Left kidney (tissue), 2 donors: ENCODE data around the gene ZNF791. TPM values are rescaled to one million over a fixed set of nuclear protein-coding genes. Genes with fewer than 3 reads are reported as not detected.
"Not testable (repeated sequence)": the region's sequence is repeated elsewhere in the genome, so short reads cannot be mapped to it uniquely, and the experiment has no call there.

Experiments
- DNase-seq: peaks from one replicate; pipeline ENCODE4 v3.0.0-alpha.2; 2013
- polyA plus RNA-seq: library from polyadenylated mRNA; unstranded; fragments of 120-200 nt; gene quantifications from one replicate; pipeline ENCODE4 v1.2.1, GENCODE V29; 2013; ENCODE audit not compliant: insufficient read length

Gene ZNF791
- polyA plus RNA-seq, 1 donor, result 28.1 TPM

DNA sequence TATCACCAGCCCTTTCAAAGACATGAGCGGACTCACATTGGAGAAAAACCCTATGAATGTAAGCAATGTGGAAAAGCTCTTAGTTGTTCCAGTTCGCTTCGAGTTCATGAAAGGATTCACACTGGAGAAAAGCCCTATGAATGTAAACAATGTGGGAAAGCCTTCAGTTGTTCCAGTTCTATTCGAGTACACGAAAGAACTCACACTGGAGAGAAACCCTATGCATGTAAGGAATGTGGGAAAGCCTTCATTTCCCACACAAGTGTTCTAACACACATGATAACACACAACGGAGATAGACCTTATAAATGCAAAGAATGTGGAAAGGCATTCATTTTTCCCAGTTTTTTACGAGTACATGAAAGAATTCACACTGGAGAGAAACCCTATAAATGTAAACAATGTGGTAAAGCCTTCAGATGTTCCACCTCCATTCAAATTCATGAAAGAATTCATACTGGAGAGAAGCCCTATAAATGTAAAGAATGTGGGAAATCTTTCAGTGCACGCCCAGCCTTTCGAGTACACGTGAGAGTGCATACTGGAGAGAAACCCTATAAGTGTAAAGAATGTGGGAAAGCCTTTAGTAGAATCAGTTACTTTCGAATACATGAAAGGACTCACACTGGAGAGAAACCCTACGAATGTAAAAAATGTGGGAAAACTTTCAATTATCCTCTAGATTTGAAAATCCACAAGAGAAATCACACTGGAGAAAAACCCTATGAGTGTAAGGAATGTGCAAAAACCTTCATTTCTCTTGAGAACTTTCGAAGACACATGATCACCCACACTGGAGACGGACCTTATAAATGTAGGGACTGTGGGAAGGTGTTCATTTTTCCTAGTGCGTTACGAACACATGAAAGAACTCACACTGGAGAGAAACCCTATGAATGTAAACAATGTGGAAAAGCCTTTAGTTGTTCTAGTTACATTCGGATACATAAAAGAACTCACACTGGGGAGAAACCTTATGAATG, 17.6 kb downstream of the ZNF791 start:
- DNase-seq, result no peak

DNA sequence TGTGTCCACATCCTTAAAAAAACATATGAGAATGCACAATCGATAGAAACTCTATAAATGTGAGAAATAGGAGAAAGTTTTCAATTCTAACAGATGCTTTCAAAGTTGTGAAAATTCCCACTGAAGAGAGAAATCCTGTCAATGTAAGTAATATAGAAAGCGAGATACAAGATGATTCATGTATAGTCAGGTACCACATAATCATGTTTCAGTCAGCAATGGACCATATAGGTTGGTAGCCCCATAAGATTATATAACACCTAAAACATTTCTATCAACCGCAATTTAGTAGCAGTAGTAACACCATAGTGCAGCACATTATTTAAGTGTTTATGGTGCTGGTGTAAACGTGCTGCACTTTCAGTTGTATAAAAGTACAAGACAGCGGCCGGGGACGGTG, 18.5 kb downstream of the ZNF791 start:
- DNase-seq, result no peak

DNA sequence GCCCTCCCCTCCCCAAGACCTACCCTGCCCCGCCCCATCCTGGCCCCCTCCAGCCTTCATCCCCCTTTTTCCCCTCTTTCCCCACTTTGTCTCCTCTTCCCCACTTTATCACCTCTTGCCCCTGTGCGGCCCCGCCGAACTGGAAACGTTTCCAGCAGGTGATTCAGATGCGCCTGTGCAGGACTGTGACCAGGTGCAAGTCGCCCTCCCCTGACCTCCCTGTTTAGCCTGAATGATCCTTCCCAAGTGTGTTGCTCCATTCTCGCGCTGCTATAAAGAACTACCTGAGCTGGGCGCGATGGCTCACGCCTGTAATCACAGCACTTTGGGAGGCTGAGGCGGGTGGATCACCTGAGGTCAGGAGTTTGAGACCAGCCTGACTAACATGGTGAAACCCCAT, 25.9 kb downstream of the ZNF791 start:
- no peak for DNase-seq

DNA sequence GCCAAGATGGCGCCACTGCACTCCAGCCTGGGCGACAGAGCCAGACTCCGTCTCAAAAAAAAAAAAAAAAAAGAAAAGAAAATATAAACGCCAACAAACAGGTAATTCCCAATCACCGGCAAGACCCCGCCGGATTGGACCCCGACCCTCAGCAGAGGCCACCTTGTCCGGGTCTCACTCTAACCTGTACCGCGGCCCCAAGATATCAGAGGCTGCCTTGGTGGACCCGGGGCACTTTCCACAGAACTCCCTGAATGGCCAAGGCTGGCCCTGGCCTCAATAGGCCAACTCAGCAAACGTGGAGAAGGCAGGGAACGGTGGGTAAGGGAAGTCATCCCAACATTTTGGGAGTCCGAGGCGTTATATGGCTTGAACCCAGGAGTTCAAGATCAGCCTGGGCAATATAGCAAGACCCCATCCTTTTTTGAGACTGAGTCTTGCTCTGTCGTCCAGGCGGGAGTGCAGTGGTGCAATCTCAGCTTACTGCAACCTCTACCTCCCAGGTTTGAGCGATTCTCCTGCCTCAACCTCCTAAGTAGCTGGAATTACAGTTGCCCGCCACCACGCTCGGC, 28.0 kb downstream of the ZNF791 start:
- no peak for DNase-seq

DNA sequence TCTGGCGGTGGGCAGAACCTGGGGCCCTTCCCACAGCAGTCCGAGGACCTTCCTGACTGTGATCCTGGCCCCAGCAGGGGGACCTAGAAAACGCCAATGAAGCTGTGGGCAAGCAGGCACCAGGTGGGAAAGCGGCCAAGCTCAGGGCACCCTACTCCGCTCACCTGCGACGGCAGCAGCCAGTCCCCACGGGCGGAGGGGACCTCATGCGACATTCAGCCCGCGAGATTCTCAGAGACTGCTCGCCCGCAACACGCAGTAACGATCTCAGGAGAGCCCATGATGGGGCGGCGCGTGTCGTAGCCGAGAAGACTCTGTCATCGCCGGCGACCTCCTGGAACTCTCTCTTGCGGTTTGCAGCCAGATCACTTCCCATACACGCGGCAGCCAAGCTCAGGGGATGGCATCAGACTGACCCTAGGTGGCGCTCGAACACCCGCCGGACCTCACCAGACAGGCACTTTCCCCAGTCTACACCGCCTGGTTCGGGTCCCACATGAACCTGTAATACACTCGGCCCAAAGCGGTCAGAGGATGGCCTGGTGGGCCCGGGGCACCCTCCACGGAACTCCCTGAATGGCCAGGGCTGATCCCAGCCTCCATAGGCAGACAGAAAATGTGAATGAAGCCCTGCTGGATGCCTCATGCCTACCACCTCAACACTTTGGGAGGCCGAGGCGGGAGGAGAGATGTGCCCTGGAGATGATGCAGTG, 29.3 kb downstream of the ZNF791 start:
- DNase-seq, result peak; percentile 68

DNA sequence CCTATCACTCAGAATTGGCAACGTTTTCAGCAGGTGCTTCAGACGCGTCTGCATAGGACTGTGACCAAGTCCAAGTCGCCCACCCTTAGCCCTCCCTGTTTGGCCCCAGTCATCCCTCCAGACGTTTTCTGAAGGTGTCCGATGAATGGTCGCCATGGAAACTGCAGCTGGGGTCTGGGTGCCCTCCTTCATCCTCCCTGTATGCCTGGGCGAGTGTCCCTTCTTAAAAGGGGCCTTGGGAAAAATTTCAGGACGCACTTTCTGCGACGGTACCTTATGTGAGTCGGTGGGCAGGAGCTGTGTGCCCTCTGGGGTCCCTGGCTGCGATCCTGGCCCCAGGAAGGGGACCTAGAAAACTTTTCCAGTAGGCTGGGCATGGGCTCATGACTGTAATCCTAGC, 30.7 kb downstream of the ZNF791 start:
- no peak for DNase-seq

DNA sequence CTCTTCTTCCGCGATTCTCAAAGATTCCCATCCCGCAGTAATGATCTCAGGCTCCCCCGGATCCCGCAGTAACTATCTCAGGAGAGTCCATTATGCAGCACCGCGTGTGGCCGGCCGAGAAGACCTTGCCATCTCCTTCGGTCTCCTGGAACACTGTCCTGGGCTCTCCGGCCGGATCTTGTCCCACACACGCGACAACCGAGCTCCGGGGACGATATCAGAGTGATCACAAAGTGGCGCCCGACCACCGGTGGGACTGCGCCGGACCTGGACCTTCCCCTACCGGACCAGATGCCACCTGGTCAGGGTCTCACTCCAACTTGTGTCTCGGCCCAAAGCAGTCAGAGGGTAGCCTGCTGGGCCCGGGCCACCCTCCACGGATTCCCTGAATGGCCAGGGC, 31.8 kb downstream of the ZNF791 start:
- no peak for DNase-seq

DNA sequence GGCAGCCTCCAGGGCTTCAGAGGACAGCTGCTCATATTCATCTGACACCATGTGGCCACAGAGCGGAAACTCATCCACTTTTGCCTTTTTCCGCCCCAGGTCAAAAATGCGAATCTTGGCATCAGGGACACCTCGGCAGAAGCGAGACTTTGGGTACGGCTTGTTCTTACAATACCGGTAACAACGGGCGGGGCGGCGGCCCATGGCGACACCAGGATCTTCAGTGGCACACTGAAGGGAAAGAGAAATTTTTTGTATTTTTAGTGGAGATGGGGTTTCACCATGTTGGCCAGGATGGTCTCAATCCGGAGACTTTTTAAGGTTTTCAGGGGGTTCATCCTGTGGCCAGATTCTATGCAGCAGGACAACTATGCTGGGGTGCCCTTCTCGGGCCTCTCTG, 33.0 kb downstream of the ZNF791 start:
- DNase-seq, result not testable (repeated sequence)

DNA sequence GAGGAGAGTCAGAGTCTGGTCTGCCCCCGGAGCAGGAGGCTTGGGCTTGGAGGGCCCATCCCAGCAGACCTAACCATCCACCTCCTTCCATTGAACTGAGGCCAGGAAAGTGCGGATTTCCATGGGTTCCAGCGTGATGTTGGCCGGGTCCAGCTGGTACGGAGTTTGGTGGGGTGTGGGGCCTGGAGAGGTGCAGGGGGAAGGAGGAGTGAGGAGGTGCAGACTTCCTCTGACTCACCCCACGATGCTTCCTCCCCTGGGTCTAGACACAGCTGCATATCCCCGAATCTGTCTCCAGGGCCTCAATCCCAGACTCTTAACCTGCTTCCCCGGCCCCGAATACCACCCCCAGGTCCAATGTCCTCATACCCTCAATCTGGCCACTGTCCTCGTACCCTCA, 35.8 kb downstream of the ZNF791 start:
- no peak for DNase-seq

DNA sequence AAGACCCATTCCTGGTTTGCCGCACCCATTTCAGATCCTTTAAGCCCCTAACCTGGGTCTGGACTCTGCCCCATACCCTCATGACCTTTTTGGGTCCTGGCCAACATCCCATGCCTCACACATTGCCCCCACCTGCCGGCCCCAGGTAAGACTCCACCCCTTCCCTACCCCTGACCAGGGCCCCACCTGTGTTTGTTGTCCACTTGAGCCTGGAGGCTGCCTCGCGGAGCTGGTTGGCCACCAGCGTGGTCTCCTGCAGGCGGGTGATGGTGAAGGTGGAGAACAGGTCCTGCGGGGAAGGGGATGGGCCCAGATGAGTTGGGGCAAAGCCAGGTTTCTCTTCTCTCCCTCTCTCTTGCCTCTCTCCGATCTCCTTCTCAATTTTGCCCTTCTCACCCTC, 36.3 kb downstream of the ZNF791 start:
- no peak for DNase-seq

DNA sequence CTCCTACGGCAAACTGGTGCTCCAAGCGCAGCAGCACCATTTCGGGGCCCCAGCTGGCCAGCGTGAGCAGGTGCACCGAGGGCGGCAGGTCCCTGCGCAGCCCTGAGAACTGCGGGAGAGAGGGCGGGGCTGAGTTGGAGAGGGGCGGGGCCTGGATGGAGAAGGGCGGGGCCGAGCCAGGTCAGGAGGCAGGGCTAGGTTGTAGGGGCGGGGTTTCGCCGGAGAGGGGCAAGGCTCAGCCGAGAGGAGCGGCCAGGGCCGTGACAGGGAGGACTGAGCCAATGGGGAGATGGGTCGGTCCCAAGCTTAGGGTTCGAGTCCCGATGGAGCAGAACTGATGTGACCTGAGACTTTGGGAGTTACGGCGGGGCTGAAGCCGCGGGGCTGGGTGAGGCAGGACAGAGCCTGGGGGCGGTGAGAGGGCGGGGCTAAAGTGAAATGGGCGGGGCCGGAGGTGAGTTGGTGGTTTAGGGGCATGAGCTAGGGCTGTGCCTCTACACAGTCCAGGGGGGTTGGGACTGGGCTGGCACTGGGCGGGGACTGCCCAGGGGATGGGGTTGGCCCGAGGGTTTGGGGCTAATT, 36.9 kb downstream of the ZNF791 start:
- peak; percentile 60 for DNase-seq

DNA sequence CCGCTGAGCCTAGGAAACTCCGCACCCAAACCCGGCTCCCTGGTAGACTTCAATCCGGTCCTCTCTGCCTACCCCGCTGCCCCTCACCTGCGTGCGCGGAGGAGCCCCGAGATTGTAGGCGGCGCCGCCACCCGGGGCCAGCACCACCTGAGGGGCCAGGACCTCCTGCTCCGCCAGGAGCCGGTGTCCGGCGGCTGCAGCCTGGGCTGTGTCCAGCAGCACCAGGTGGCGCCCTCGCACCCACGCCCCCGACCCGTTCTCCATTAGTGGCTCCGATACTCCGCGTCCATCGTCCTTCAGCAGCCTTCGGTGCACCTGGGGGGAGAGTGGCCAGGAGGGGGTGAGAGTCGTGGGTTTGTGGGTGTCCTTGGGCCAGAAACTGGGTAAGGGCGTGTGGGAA, 37.4 kb downstream of the ZNF791 start:
- no peak for DNase-seq

DNA sequence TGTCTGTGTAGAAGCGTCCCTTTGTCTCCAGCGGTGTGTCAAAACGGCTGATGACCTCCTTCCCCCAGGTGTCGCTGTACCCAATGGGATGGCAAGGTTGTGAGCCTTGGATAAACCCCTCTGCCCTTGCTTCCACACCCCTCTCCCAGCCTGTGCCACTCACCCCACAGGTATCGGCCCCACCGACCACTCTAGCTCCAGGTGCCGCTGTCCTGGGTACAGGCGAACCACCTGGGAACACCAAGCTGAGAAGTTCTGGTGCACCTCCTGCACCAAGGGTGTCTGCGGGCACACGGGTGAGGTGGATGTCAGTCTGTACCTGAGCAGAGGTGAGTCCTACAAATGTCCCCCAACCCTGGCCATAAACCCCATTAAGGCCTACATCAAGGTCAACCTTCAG, 39.2 kb downstream of the ZNF791 start:
- DNase-seq, result no peak

DNA sequence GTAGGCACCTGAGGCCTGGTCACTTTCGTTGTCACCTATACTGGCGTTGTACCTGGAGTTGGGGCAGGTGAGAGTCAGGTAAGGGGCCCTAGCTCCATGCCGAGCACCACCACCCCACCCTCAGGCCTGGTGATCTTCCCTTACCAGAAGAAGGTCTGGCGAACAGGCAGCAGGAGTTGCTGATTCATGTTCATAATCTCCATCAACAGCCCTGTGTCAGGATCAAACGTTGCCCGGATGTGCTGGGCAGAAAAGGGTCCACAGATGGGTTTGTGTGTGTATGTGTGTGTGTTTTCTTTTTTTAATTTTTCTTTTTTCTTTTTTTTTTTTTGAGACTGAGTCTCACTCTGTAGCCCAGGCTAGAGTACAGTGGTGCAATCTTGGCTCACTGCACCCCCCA, 41.5 kb downstream of the ZNF791 start:
- DNase-seq, result no peak

DNA sequence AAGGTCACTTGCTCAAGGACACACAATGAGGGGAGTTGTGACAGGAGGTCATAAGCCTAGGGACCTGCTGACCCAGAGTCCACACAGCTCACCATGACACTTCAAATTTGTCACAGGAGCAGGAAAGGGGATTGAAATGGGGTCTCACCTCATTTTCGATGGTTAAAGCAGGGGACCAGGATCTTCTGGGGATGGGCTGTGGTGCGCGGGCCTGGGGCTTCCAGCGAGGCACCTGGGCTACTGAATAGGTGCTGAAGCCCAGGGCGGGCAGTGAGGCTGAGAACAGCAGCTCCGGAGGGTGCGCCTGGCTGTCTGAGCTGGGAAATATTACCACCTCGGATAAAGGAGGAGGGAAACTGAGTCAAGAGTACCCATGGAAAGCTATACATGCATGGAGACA, 44.8 kb downstream of the ZNF791 start:
- no peak for DNase-seq

DNA sequence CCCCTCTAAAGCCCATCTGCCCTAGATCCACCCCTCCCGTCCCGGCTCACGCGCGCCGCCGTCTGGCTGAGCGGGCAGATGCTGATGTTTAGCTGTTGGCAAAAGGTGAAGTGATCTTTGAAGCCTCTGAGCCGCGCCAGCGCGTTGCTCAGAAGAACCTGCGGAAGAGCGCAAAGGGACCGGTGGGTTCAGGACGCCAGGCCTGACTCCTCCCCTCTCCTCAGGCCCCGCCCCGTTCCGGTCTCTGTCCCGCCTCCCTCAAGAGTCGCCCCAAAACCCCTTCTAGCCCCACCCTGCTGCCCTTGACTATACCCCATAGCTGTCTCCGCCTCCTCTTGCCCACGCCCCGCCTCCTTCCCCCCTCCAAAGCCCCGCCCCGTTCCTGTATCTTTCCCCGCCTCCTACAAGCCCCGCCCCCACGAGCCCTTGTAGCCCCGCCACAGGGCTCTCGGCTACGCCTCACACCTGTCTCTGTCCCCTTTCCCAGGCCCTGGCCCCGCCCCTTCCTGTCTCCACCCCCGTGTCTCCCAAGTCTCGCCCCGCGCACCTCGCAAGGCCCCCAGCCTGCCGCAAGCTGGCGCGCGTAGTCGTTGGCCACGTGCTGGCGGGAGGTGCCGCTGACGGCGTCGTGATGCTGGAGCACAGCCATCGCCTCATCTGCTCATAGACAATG, 46.3 kb downstream of the ZNF791 start:
- no peak for DNase-seq

DNA sequence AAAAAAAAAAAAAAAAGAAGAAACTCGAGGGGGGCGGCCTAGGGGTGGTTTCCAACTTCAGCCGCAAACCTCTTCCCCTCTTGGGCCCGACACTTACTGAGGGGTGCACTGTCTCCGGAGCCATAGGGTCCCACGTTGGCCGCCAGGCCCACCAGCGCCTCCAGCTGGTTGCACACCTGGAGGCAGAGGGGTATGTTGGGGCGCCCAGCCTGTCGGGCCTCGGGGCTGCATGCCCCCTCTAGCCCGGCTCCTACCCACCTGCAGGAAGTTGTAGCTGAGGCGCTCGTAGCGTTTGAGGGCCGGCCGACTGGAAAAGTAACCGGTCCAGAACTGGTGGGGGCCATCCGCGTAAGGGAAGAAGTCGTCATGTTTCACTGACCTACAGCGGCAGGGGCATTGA, 47.2 kb downstream of the ZNF791 start:
- no peak for DNase-seq

DNA sequence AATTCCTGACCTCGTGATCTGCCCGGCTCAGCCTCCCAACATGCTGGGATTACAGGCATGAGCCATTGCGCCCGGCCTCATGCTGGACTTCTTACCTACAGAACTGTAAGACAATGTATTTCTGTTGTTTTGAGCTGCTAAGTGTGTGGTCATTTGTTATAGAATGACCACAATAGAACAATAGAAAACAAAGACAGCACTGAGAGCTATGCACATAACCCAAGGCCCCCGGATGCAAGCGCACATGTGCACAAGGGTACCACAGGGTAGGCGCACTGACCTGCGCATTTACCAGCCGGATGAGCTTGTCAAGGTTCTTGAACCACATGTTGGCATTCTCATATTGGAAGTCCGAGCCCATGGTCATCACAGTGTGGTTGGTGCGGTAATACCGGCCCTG, 50.3 kb downstream of the ZNF791 start:
- no peak for DNase-seq

DNA sequence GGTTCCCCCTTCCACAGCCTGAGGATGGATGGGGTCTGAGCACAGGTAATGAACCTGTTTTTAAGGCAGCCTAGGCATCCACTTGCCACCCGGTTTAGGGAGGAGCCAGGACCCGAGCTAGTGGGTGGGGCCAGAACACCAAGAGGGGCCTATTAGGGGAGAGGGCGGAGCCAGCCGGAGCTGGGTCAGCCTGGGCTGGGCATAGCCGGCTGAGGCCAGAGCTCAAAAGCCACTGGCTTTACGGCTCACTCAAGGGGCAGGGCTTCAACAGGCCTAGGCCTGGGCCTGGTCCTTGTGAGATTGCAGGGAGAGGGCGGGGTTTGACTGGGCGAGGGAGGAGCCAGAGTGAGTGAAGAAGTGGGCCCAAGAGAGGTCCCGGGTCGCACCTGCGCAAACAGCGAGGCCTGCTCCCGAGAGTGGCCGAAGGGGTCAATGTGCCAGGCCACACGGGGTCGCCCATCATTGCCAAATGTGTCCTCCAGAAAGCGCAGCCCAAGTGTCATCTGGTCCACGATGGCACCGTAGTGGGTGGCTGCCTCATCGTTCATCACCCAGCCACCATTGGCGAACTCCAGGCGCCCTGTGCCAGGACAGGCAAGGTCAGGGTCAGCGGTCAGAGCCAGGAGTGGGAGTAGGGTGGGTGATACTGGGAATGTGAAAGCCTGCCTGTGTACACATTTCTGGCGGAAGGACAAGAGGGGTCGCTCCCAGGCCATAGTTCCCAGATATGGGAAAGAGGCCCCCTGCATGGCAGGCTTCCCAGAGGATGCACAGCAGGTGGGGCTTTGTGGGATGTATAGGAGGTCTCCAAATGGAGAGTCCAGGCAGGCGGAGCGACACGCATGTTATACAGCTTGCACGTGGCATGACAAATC, 53.9 kb downstream of the ZNF791 start:
- no peak for DNase-seq

DNA sequence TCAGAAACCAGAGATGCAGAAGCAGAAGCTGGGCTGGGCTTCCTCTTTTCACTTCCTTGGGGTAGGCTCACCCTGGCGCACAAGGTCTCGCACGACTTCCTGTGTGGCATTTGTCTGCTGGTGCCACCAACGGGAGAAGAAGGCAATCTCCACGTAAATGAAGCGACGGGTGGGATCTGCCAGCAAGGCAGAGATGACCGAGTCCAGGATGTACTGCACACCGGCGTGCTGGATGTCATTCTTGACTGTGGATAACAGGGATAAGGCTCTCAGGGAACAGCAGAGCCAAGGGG, 54.5 kb downstream of the ZNF791 start:
- DNase-seq, result no peak

DNA sequence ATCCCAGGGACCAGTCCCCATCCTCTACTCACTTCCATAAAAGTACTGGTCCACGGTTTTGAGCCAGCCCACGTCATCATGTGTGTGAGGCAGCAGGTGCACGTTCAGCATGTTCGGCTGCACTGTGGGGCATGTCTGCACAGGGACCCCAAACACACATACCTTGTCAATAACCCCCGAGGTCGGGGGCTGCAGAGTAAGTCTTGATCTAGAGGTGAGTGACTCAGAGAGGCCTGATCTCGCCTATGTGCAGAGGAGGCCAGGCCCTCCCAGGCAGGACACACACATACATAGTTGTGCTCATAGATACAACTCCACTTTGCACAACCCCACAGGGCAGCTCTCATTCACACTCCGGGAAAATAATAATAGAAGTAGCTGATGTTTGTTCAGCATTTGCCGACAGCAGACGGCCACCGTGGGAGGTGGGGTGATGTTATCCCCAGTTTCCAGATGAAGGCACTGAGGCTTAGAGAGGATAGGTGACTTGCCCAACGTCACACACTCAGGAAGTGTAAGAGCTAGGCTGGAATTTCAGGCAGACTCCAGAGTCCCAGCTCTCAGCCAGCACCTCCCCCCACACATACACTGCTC, 55.0 kb downstream of the ZNF791 start:
- DNase-seq, result no peak
